HG03025 (cell line): ENCODE results near the gene HINT1.
A peak's percentile ranks its signal among the peaks of the same experiment; 100 is the strongest.

ENCODE experiments used
- ATAC-seq: cut with Tn5 transposase; IDR thresholded peaks from one replicate; pipeline ENCODE4 v1.9.1; 2021; ENCODE audit warnings: mild to moderate bottlenecking, moderate library complexity; ENCODE audit not compliant: unreplicated experiment, low FRiP score

The HINT1 gene

GRCh38 chr5:131114754-131115153, 50.3 kb downstream of the HINT1 start:
- ATAC-seq = no peak

DNA sequence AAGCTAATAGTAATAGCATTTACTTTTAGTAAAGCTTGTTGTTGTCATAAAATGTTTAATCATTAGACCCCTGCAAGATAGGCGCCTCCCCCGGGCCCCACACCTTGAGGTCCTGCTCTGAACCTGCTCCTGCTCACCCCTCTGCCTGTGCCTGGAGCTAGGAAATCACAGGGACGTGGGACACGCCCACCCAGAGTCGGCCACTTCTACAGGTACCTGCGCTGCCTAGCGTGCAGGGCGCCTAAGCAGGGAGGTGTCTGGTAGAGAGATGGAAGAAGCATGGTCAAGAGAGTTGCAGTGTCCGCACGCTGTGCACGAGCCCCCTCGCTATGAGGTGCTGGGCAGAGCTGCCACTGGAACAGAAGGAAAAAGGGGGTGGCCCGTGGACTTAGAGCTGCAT, 52.6 kb downstream of the HINT1 start:
- no peak for ATAC-seq

DNA sequence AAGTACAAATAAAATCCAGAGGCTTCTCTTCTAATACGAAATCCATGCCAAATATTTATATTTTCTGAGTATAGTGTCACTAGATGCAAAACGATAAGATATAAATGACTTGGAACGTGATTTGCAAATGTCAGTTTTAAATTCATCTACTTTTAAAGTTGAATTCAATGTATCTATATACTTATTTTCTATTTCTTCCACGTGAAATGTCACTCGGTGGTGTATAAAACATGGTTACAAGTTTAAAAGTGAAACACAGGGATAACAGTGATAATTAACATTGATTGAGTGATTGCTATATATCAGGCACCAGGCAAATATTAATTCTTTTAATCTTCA, 54.8 kb downstream of the HINT1 start:
- no peak for ATAC-seq

DNA sequence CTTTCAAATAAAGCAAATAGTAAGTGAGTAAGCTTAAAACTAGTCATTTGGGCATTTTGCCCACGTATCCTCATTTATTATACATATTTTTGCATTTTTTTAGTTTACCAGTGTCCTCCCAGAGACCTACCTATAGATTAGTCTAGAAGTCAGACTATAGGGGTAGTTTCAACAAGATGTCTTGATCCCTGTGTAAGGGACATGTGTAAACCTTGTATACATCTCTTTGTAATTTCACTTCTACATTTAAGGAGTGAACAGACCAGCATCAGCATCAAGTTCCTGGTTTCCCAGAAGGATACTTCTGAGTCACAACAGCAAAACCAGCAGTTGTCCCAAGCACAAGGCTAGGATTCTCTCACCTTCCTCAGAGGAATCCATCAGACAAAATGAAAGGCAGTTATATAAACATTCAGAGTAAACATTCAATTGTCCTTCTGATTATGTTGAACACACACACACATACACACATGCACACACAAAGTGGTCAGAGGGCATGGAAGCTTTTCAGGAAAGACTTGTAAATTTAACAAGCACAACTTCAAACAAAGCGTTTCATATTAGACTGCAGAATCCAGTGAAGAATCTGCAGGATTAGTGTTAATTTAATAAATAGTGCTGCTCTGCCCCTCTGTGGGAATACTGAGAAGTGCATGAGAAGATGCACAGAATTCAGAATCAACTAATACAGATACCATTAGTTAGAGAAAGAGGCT, 55.4 kb downstream of the HINT1 start:
- ATAC-seq = peak; percentile 57
